Stomach smooth muscle (tissue), 2 donors: ENCODE measurements around the gene MCRS1.

Source experiments
- H3K27ac ChIP-seq: one replicate; pipeline ENCODE4 v1.7.0; 2013; ENCODE audit warnings: mild to moderate bottlenecking, low read length, inconsistent platforms
- H3K27me3 ChIP-seq, 2 donors: one replicate each; pipeline ENCODE4 v1.7.0; 2013; ENCODE audit warnings: low read length in 2 of 2; ENCODE audit not compliant: insufficient read depth in 2 of 2, control insufficient read depth in 1 of 2
- H3K36me3 ChIP-seq, 2 donors: one replicate each; pipeline ENCODE4 v1.7.0; 2013; ENCODE audit warnings: low read length in 2 of 2; ENCODE audit not compliant: control insufficient read depth in 2 of 2, insufficient read depth in 2 of 2
- H3K4me1 ChIP-seq: one replicate; pipeline ENCODE4 v1.7.0; 2013; ENCODE audit warnings: low read length; ENCODE audit not compliant: control insufficient read depth, insufficient read depth
- H3K4me3 ChIP-seq, 2 donors: one replicate each; pipeline ENCODE4 v1.7.0; 2013; ENCODE audit warnings: low read length in 2 of 2
- H3K9ac ChIP-seq, 2 donors: one replicate each; pipeline ENCODE4 v1.7.0; 2013; ENCODE audit warnings: low read length in 2 of 2, mild to moderate bottlenecking in 1 of 2
- H3K9me3 ChIP-seq, 2 donors: one replicate each; pipeline ENCODE4 v1.7.0; 2013; ENCODE audit warnings: low read length in 2 of 2; ENCODE audit not compliant: control insufficient read depth in 2 of 2
- donor health status: healthy.
- donor health status: Pancreatic carcinoma.

The MCRS1 gene

GRCh38 chr12:49554266-49554665, 13.7 kb downstream of the MCRS1 start:
- H3K9me3 ChIP-seq = no peaks in the 10 kb centered on the region
- H3K4me1 ChIP-seq = peaks cover 3% of the 10 kb centered on the region
- H3K4me3 ChIP-seq = no peak overlapping the region
- H3K36me3 ChIP-seq = peaks cover 10 to 11% of the 10 kb centered on the region in 2 donors
- H3K27me3 ChIP-seq = peaks cover 0 to 4% of the 10 kb centered on the region in 2 donors
- no peak overlapping the region for H3K9ac ChIP-seq
- H3K27ac ChIP-seq = no peak overlapping the region

DNA sequence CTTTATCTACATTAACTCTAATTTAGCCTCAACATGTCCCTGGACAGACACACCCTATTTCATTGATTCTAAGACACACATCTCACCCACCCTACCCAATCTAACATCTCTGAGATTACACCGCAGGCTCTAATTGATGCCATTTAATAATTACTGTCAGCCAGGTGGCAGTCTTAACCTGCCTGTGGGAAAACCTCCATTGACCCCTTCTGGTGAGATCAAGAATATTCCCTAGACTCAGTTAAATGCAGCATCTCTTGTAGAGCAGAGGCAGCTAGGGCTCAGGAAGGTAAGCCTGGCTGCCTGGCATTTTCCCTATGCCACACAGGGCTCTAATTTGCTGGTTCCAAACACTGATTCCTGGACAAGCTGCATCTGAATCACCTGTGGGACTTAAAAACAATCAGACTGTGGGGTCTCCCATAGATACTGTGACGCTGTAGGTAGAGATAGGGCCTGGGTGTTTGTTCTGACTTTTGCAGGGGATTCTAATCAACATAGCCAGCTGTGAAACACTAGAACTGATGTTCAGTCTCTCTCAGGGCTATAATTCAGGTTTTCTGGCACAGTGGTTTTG, 14.3 kb downstream of the MCRS1 start:
- H3K9ac ChIP-seq = no peak overlapping the region
- H3K4me1 ChIP-seq = peaks cover 9% of the 10 kb centered on the region
- H3K27me3 ChIP-seq = peaks cover 3 to 7% of the 10 kb centered on the region in 2 donors

DNA sequence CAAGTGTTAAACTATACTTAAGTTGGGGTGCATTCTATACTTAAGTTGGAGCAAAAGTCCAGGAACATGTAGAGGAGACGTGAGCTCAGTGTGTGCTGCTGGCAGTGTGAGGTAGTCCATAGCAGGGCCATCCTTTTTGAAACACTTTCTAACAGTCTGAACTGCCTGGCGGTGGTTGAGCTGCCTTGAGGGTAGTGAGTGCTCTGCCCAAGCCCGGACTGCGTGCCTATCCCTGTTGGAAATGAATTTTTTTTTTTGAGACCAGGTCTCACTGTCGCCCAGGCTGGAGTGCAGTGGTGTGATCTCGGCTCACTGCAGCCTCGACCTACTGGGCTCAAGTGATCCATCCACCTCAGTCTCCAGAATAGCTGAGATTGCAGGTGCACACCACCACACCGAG, 15.0 kb downstream of the MCRS1 start:
- H3K27ac ChIP-seq = no peak overlapping the region
- no peaks in the 10 kb centered on the region for H3K36me3 ChIP-seq
- H3K27me3 ChIP-seq = peaks cover 8 to 10% of the 10 kb centered on the region in 2 donors
- no peak overlapping the region for H3K9ac ChIP-seq
- H3K4me1 ChIP-seq = peaks cover 13% of the 10 kb centered on the region
- H3K4me3 ChIP-seq = no peak overlapping the region
- H3K9me3 ChIP-seq = no peaks in the 10 kb centered on the region

More for the DNA sequence above, 14.3 kb downstream of the MCRS1 start:
- Histone ChIP-seq H3K36me3 (peaks cover 3 to 4% of the 10 kb centered on the region in 2 donors), H3K4me3 (no peak overlapping the region), H3K9me3 (no peaks in the 10 kb centered on the region), H3K27ac (no peak overlapping the region)

- Histone ChIP-seq H3K27ac (no peak overlapping the region), H3K4me1 (peaks cover 13% of the 10 kb centered on the region), H3K36me3 (no peaks in the 10 kb centered on the region), H3K27me3 (peaks cover 10 to 13% of the 10 kb centered on the region in 2 donors), H3K9me3 (no peaks in the 10 kb centered on the region), H3K9ac (no peak overlapping the region), H3K4me3 (no peak overlapping the region)
Observed at GRCh38 chr12:49552425-49552824, 15.5 kb downstream of the MCRS1 start.

DNA sequence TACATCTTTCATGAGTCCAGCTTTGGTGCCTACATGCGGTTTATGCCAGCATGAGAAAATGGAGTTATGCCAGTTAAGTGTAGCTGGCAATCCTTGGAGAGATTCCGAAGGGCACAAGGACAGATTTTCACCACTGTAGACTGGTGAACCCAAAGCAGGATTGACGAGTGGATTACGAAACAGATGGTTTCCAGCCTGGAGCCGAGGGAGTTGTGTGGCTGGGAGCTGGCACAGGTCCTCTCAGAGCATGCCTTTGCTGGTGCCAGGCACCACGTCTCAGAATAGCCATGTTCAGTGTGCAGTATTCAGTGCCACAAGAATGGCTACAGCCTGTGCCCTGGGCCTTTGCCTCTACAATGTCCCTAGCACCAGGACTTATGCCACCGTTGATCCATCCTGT, 15.9 kb downstream of the MCRS1 start:
- Histone ChIP-seq H3K27ac (no peak overlapping the region), H3K9me3 (no peaks in the 10 kb centered on the region), H3K4me3 (no peak overlapping the region), H3K9ac (no peak overlapping the region), H3K4me1 (peaks cover 13% of the 10 kb centered on the region), H3K36me3 (no peaks in the 10 kb centered on the region), H3K27me3 (peaks cover 10 to 14% of the 10 kb centered on the region in 2 donors)

- H3K4me1 ChIP-seq = peaks cover 13% of the 10 kb centered on the region
- peaks cover 16 to 21% of the 10 kb centered on the region in 2 donors for H3K27me3 ChIP-seq
- H3K9ac ChIP-seq = no peak overlapping the region
- no peaks in the 10 kb centered on the region for H3K9me3 ChIP-seq
- H3K36me3 ChIP-seq = no peaks in the 10 kb centered on the region
- no peak overlapping the region for H3K4me3 ChIP-seq
- H3K27ac ChIP-seq = no peak overlapping the region
Observed at GRCh38 chr12:49550693-49551252, 17.2 kb downstream of the MCRS1 start.

DNA sequence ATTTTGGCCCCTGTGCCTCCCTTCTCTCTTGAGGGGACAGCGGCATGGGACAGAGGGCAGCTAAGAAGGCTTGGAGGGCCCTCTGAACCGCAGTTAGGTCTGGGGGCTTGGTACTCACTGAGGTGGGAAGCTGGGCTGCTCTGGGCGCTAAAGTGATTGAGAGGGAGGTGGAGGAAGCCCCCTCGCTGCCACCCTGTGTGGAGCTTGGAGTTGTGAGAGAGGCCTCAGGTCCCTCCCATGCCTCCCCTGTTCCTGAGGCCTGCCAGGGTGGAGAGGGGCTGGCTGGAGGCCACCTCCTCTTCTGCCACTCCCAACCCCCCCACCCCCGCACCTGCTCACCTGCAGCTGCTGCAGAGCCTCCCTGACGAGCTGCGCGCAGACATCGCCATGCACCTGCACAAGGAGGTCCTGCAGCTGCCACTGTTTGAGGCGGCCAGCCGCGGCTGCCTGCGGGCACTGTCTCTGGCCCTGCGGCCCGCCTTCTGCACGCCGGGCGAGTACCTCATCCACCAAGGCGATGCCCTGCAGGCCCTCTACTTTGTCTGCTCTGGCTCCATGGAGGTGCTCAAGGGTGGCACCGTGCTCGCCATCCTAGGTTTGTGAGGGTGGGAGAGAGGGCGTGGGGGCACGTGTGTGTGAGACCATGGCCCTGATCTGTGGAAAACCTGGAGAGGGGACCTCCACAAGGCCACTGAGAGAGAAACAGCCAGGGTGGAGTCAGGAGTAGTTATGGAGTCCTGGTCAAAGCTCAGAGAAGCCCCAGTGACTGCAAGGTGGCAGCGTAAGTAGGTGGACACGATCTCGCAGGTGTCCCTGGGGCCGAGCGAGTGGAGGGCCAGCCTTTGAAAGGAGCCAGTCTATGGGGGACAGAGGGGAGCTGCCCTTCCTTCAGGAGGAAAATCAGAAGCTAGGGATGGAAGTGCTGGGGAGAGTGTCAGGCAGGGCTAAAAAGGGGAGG, 17.9 kb downstream of the MCRS1 start:
- no peak overlapping the region for H3K9ac ChIP-seq
- peaks cover 17 to 24% of the 10 kb centered on the region in 2 donors for H3K27me3 ChIP-seq
- H3K9me3 ChIP-seq = no peaks in the 10 kb centered on the region
- no peak overlapping the region for H3K27ac ChIP-seq
- H3K4me3 ChIP-seq = peak overlapping the region; percentile 49 to 69
- H3K4me1 ChIP-seq = peaks cover 13% of the 10 kb centered on the region
- no peaks in the 10 kb centered on the region for H3K36me3 ChIP-seq

- H3K27ac ChIP-seq = no peak overlapping the region
- H3K4me3 ChIP-seq = peak overlapping the region; percentile 49 to 69
Observed at GRCh38 chr12:49548822-49549648, 18.9 kb downstream of the MCRS1 start.

DNA sequence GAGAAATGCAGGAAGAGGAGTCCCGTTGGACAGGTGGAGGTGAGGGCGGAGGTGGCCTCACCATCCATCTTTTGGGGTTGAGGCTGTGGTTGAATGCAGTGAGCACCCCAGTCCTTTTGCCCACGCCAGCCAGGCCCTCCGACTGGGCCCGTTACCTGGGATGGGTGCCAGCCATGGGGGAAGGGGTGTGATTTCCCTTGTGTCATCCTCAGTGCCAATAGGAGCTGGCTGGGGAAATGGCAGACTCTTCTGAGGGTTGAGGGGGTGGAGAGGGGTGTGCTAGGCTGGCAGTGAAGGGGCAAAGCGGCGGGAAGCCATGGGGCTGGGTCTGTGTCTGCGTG, 19.5 kb downstream of the MCRS1 start:
- no peaks in the 10 kb centered on the region for H3K9me3 ChIP-seq
- no peak overlapping the region for H3K27ac ChIP-seq
- H3K4me3 ChIP-seq = peak overlapping the region; percentile 49 to 69
- peaks cover 24 to 33% of the 10 kb centered on the region in 2 donors for H3K27me3 ChIP-seq
- H3K9ac ChIP-seq = peak overlapping the region in 1 of 2 donors; percentile 47
- H3K4me1 ChIP-seq = peaks cover 13% of the 10 kb centered on the region
- H3K36me3 ChIP-seq = no peaks in the 10 kb centered on the region

More at GRCh38 chr12:49548822-49549648, 18.9 kb downstream of the MCRS1 start:
- Histone ChIP-seq H3K9me3 (no peaks in the 10 kb centered on the region), H3K4me1 (peaks cover 13% of the 10 kb centered on the region), H3K9ac (peak overlapping the region; percentile 35 to 47), H3K27me3 (peaks cover 24 to 29% of the 10 kb centered on the region in 2 donors), H3K36me3 (no peaks in the 10 kb centered on the region)

DNA sequence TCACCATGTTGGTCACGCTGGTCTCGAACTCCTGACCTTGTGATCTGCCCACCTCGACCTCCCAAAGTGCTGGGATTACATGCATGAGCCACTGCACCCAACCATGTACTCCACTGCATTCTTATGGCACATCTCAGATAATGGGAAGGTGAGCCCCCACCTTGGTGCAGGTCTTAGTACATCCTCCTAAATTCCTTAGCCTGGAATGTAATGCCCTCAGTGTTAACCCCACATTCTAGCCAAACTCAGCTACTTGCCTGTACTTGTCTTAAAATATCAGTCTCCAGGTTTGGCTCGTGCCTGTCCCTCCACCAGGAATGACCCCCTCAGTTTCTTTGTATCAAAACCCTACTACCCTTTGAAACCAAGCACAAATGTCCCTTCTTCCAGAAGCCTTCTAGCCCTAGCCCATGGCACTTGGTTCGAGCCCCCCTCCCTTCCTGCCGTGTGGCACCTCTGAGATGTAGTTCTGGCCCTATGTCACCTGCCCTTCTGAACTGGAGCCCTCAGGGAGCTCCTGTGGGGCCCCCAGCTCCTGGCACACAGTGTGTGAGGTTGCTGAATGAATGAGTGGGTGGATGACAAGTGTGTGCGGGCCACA, 20.8 kb downstream of the MCRS1 start:
- Histone ChIP-seq H3K9me3 (no peaks in the 10 kb centered on the region), H3K4me1 (peaks cover 13% of the 10 kb centered on the region), H3K4me3 (no peak overlapping the region), H3K36me3 (no peaks in the 10 kb centered on the region), H3K9ac (no peak overlapping the region), H3K27me3 (peaks cover 24 to 35% of the 10 kb centered on the region in 2 donors), H3K27ac (no peak overlapping the region)
